GM23338 (cell line): ENCODE data around the gene LYST. TPM values are rescaled to one million over a fixed set of nuclear protein-coding genes. Genes with fewer than 3 reads are reported as not detected.

Experiments used
- ATAC-seq: fragments of 200-7000 bp; cut with Tn5 transposase; 3 replicates; pipeline ENCODE4 v1.9.1; 2020
- DNase-seq: peaks from one replicate; pipeline ENCODE4 v3.0.0-alpha.2; 2015; ENCODE audit warnings: low spot score
- H2AFZ ChIP-seq: fragments of 200-600 bp; sonication (generic); 2 replicates; pipeline ENCODE4 v1.8.0; 2016; ENCODE audit warnings: antibody characterized with exemption, mild to moderate bottlenecking, moderate library complexity
- H3F3A ChIP-seq: fragments of 200-600 bp; sonication (generic); replicated peaks from 2 replicates; pipeline ENCODE4 v1.8.0; 2017; ENCODE audit warnings: antibody characterized with exemption, mixed run types, low read depth
- H3K27ac ChIP-seq: fragments of 200-600 bp; sonication (generic); 2 replicates; pipeline ENCODE4 v1.6.1; 2016; ENCODE audit warnings: low read depth
- H3K27me3 ChIP-seq: fragments of 200-600 bp; sonication (generic); 2 replicates; pipeline ENCODE4 v1.8.0; 2016; ENCODE audit warnings: mild to moderate bottlenecking, mixed run types, moderate library complexity; ENCODE audit not compliant: insufficient read depth
- H3K36me3 ChIP-seq: fragments of 200-600 bp; sonication (generic); 2 replicates; pipeline ENCODE4 v1.8.0; 2016; ENCODE audit warnings: mild to moderate bottlenecking; ENCODE audit not compliant: insufficient read depth
- H3K4me1 ChIP-seq: fragments of 200-600 bp; sonication (generic); 2 replicates; pipeline ENCODE4 v1.8.0; 2016; ENCODE audit warnings: mild to moderate bottlenecking, moderate library complexity; ENCODE audit not compliant: insufficient read depth
- H3K4me2 ChIP-seq: fragments of 200-600 bp; sonication (generic); 2 replicates; pipeline ENCODE4 v1.7.1; 2017; ENCODE audit warnings: mixed run types
- H3K4me3 ChIP-seq: fragments of 200-600 bp; sonication (generic); 2 replicates; pipeline ENCODE4 v1.6.1; 2016; ENCODE audit warnings: mixed run types
- H3K79me2 ChIP-seq: fragments of 200-600 bp; sonication (generic); replicated peaks from 2 replicates; pipeline ENCODE4 v1.8.0; 2017; ENCODE audit warnings: mild to moderate bottlenecking; ENCODE audit not compliant: insufficient read depth
- H3K9me2 ChIP-seq: fragments of 200-600 bp; sonication (generic); 2 replicates; pipeline ENCODE4 v1.8.0; 2017; ENCODE audit not compliant: insufficient read depth
- H4K20me1 ChIP-seq: fragments of 200-600 bp; sonication (generic); replicated peaks from 2 replicates; pipeline ENCODE4 v1.8.0; 2017; ENCODE audit warnings: mild to moderate bottlenecking; ENCODE audit not compliant: insufficient read depth
- H3K27ac Mint-ChIP-seq: 2 replicates; pipeline ENCODE4 v1.8.0; 2020; ENCODE audit warnings: inconsistent platforms, mild to moderate bottlenecking, moderate library complexity, mixed read lengths
- H3K27me3 Mint-ChIP-seq: 3 replicates; pipeline ENCODE4 v1.8.0; 2022; ENCODE audit warnings: low read depth, mild to moderate bottlenecking, moderate library complexity, mixed read lengths, inconsistent platforms; ENCODE audit not compliant: insufficient read depth, poor library complexity
- H3K36me3 Mint-ChIP-seq: 3 replicates; pipeline ENCODE4 v1.8.0; 2021; ENCODE audit warnings: low read depth, mild to moderate bottlenecking, inconsistent platforms, moderate library complexity, mixed read lengths
- H3K4me1 Mint-ChIP-seq: 3 replicates; pipeline ENCODE4 v1.8.0; 2020; ENCODE audit warnings: mild to moderate bottlenecking, inconsistent platforms, mixed read lengths
- H3K4me3 Mint-ChIP-seq: 3 replicates; pipeline ENCODE4 v1.8.0; 2021; ENCODE audit warnings: moderate library complexity, mild to moderate bottlenecking, inconsistent platforms, mixed read lengths
- H3K9me3 Mint-ChIP-seq: 3 replicates; pipeline ENCODE4 v1.8.0; 2020; ENCODE audit warnings: moderate library complexity, mild to moderate bottlenecking, inconsistent platforms, mixed read lengths
- CREB1 ChIP-seq: fragments of 250-450 bp; sonication (Bioruptor Pico); IDR thresholded peaks from 2 replicates; pipeline ENCODE4 v1.5.0; 2020; ENCODE audit warnings: low read depth, mild to moderate bottlenecking, moderate library complexity
- ETS1 ChIP-seq: IDR thresholded peaks from 2 replicates; pipeline ENCODE4 v1.6.1; 2016; ENCODE audit warnings: antibody characterized with exemption
- JUNB ChIP-seq: IDR thresholded peaks from one replicate; pipeline ENCODE4 v1.6.1; 2016; ENCODE audit warnings: antibody characterized with exemption; ENCODE audit not compliant: unreplicated experiment
- NANOG ChIP-seq: IDR thresholded peaks from 2 replicates; pipeline ENCODE4 v1.6.1; 2016; ENCODE audit warnings: antibody characterized with exemption, borderline replicate concordance
- POLR2AphosphoS5 ChIP-seq: IDR thresholded peaks from 2 replicates; pipeline ENCODE4 v1.6.1; 2016; ENCODE audit warnings: antibody characterized with exemption, low read depth
- REST ChIP-seq: IDR thresholded peaks from one replicate; pipeline ENCODE4 v1.6.1; 2018; ENCODE audit warnings: antibody characterized with exemption; ENCODE audit not compliant: unreplicated experiment
- ZNF114 ChIP-seq: fragments of 250-450 bp; sonication (Bioruptor Pico); IDR thresholded peaks from 2 replicates; pipeline ENCODE4 v1.5.0; 2020; ENCODE audit warnings: mild to moderate bottlenecking, moderate library complexity
- ZNF331 ChIP-seq: fragments of 250-450 bp; sonication (Bioruptor Pico); IDR thresholded peaks from 2 replicates; pipeline ENCODE4 v1.5.0; 2020; ENCODE audit warnings: low read depth, mild to moderate bottlenecking, moderate library complexity
- ZNF462 ChIP-seq: fragments of 250-450 bp; sonication (Bioruptor Pico); IDR thresholded peaks from 2 replicates; pipeline ENCODE4 v1.5.0; 2020; ENCODE audit warnings: mild to moderate bottlenecking, moderate library complexity
- polyA plus RNA-seq: library from polyadenylated mRNA; unstranded; fragments of >200 nt; fragmentation: Nextera tagmentation; extraction: Ambion mirVana; gene quantifications from 2 replicates; pipeline ENCODE4 v1.2.1, GENCODE V29; 2016
- total RNA-seq: library from RNA; depleted of rRNA; stranded (reverse); fragments of >200 nt; shearing (Covaris generic); gene quantifications from 2 replicates; pipeline ENCODE4 v1.2.3, GENCODE V29; 2014

The LYST gene
- total and polyA plus RNA-seq, 2 experiments from 2014 or later: 0.21 to 1.0 TPM

- no peak for TF ChIP-seq REST
Measured at GRCh38 chr1:235873045-235873444, 6.3 kb upstream of the LYST start (continued).

GRCh38 chr1:235872270-235872669, 5.6 kb upstream of the LYST start:
- Mint-ChIP-seq H3K36me3 (no peaks in the 10 kb centered on the region), H3K27me3 (peaks cover 2% of the 10 kb centered on the region), H3K9me3 (no peaks in the 10 kb centered on the region), H3K4me1 (peaks cover 2% of the 10 kb centered on the region; the same call in 2 of the 3 replicates), H3K4me3 (no peak overlapping the region), H3K27ac (no peak overlapping the region)
- Histone ChIP-seq H3K27ac (no peak overlapping the region), H3F3A (no peaks in the 10 kb centered on the region), H3K4me3 (no peak overlapping the region), H3K36me3 (no peaks in the 10 kb centered on the region), H3K79me2 (no peaks in the 10 kb centered on the region), H3K4me1 (peaks cover 5% of the 10 kb centered on the region; the same call in 1 of the 2 replicates), H3K9me2 (no peaks in the 10 kb centered on the region), H2AFZ (no peak overlapping the region), H3K4me2 (no peak overlapping the region), H3K27me3 (no peaks in the 10 kb centered on the region), H4K20me1 (no peaks in the 10 kb centered on the region)
- ATAC-seq (no peak), DNase-seq (no peak)
- TF ChIP-seq NANOG (no peak), ETS1 (no peak), ZNF331 (CRISPR knock-in tag) (no peak), REST (no peak), JUNB (no peak), CREB1 (CRISPR knock-in tag) (no peak), ZNF462 (no peak), POLR2AphosphoS5 (no peak), ZNF114 (no peak)
